T-helper 17 cell (primary cell): ENCODE measurements around the gene RNF13. TPM values are rescaled to one million over a fixed set of nuclear protein-coding genes. Genes with fewer than 3 reads are reported as not detected.
A peak's percentile ranks its signal among the peaks of the same experiment; 100 is the strongest.
"Not testable (repeated sequence)": the region's sequence is repeated elsewhere in the genome, so short reads cannot be mapped to it uniquely, and the experiment has no call there.

Experiments
- ATAC-seq: fragments of 150-1000 bp; cut with Tn5 transposase; 2 replicates; pipeline ENCODE4 v1.10.0; 2021; ENCODE audit warnings: mild to moderate bottlenecking, moderate library complexity
- DNase-seq, 3 donors: peaks; one replicate each; pipeline versions ENCODE4 v3.0.0 to v3.0.0-alpha.2; 2020 to 2021
- H3K9me3 ChIP-seq: one replicate; pipeline ENCODE4 v1.7.0; 2013; ENCODE audit warnings: low read length, mild to moderate bottlenecking; ENCODE audit not compliant: control insufficient read depth, poor library complexity, severe bottlenecking
- H3K27ac Mint-ChIP-seq: one replicate; pipeline ENCODE4 v1.8.0; 2022; ENCODE audit warnings: mild to moderate bottlenecking, moderate library complexity, mixed read lengths
- H3K27me3 Mint-ChIP-seq: one replicate; pipeline ENCODE4 v1.8.0; 2022; ENCODE audit warnings: mixed read lengths
- H3K36me3 Mint-ChIP-seq: one replicate; pipeline ENCODE4 v1.8.0; 2022; ENCODE audit warnings: low read depth, mixed read lengths
- H3K4me1 Mint-ChIP-seq: one replicate; pipeline ENCODE4 v1.8.0; 2022; ENCODE audit warnings: mild to moderate bottlenecking, mixed read lengths
- H3K4me3 Mint-ChIP-seq: one replicate; pipeline ENCODE4 v1.8.0; 2022; ENCODE audit warnings: mild to moderate bottlenecking, moderate library complexity, mixed read lengths
- total RNA-seq, 4 donors: library from RNA in 2 of 4; stranded (reverse) in 2 of 4; gene quantifications; one replicate each; pipeline ENCODE4 v1.2.3 and lab custom pipeline; 2022 to 2026

The RNF13 gene
- total RNA-seq, 2 donors from 2014 or later = 50.8 to 55.4 TPM

DNA sequence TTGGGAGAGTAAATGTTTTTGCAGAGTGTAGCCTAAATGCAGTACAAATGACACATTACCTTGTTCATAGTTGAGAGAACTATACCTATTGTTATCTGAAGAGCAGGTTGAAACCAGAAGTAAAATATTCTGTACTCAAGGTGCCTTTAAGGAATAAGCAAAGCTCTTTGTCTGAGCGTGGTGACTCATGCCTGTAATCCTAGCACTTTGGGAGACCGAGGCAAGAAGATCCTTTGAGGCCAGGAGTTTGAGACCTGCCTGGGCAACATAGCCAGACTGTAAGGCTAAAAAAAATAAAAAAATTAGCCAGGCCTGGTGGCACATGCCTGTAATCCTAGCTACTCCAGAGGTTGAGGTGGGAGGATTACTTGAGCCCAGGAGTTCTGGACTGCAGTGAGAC is 2.2 kb upstream of the RNF13 start:
- no peaks in the 10 kb centered on the region for H3K9me3 ChIP-seq
- Mint-ChIP-seq H3K4me1 (peaks cover 34% of the 10 kb centered on the region), H3K27me3 (peaks cover 15% of the 10 kb centered on the region), H3K4me3 (no peak overlapping the region), H3K36me3 (peaks cover 3% of the 10 kb centered on the region), H3K27ac (no peak overlapping the region)
- ATAC-seq (no peak), DNase-seq (no peak)

GRCh38 chr3:149812165-149812605 is 830 bp upstream of the RNF13 start:
- no peak for DNase-seq
- no peaks in the 10 kb centered on the region for H3K9me3 ChIP-seq
- H3K27me3 Mint-ChIP-seq = peaks cover 2% of the 10 kb centered on the region
- peak overlapping the region; percentile 94 for H3K27ac Mint-ChIP-seq
- H3K4me3 Mint-ChIP-seq = peak overlapping the region; percentile 98
- H3K36me3 Mint-ChIP-seq = no peaks in the 10 kb centered on the region
- no peak for ATAC-seq
- H3K4me1 Mint-ChIP-seq = peaks cover 41% of the 10 kb centered on the region

DNA sequence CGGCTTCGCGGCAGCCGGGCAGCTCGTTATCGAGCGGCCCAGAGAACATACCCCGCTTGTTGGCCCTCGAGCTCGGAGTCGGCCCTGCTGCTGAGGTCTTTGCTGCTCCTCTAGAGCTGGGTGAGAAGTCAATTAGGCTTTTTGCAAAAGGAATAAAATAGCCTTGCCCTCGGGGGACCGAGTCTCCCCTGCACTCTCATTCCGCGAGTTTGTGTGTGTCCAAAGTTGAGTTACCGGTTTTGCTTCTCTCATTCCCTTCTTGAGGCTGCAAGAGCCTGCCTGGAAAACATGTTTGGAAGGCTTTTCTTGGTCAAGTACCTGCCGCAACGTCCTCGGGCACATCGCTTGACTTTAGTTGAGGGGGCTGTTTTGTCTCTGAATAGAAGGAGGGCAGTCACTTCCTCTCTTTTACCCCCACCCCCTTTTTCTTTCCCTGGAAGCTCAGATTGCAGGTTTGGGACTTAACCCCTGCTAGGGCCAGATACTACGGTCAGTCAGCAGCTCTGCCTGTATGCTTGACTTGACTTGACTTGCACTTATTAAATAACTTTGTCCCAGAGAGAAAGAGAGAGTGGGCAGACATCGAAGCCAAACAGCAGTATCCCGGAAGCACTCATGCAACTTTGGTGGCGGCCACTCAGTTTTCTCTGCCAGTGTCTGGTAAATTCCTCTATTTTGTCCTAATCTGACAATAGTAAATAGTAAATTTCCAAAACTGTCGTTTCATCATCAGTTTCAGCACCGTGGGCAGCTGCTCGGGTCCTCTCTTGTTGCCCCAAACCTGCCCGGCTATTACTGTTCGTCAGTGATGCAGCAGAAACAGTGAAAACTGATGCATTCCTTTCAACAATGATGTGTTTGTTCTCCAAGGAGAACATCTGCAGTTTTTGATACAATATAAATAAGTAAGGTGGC is 609 bp downstream of the RNF13 start:
- H3K36me3 Mint-ChIP-seq = no peaks in the 10 kb centered on the region

GRCh38 chr3:149815321-149815720 is 2.3 kb downstream of the RNF13 start:
- DNase-seq = no peak
- peaks cover 57% of the 10 kb centered on the region for H3K4me1 Mint-ChIP-seq
- no peaks in the 10 kb centered on the region for H3K27me3 Mint-ChIP-seq
- H3K27ac Mint-ChIP-seq = no peak overlapping the region
- H3K9me3 ChIP-seq = no peaks in the 10 kb centered on the region
- no peak for ATAC-seq
- H3K4me3 Mint-ChIP-seq = peak overlapping the region; percentile 39
- H3K36me3 Mint-ChIP-seq = no peaks in the 10 kb centered on the region

More for the DNA sequence above, 609 bp downstream of the RNF13 start:
- Mint-ChIP-seq H3K27ac (peak overlapping the region; percentile 94), H3K4me1 (peaks cover 46% of the 10 kb centered on the region), H3K4me3 (peak overlapping the region; percentile 98), H3K27me3 (no peaks in the 10 kb centered on the region)
- ATAC-seq (peak; percentile 23), DNase-seq (no peak)
- no peaks in the 10 kb centered on the region for H3K9me3 ChIP-seq

DNA sequence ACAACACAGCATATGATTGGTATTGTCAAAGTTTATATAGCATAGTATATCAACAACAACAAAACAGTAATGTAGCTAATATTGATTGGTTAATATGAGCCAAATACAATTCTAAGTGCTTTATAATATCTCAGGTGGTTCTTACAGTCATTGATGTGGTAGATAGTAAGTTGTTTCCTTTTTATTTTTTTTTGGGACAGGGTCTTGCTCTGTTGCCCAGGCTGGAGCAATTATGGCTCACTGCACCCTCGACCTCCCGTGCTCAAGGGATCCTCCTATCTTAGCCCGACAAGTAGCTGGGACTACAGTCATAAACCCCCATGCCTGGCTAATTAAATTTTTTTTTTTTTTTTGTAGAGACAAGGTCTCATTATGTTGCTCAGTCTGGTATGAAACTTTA is 2.7 kb downstream of the RNF13 start:
- Mint-ChIP-seq H3K36me3 (no peaks in the 10 kb centered on the region), H3K27me3 (no peaks in the 10 kb centered on the region), H3K4me1 (peaks cover 57% of the 10 kb centered on the region), H3K4me3 (no peak overlapping the region), H3K27ac (no peak overlapping the region)
- ATAC-seq (no peak), DNase-seq (no peak)
- no peaks in the 10 kb centered on the region for H3K9me3 ChIP-seq

DNA sequence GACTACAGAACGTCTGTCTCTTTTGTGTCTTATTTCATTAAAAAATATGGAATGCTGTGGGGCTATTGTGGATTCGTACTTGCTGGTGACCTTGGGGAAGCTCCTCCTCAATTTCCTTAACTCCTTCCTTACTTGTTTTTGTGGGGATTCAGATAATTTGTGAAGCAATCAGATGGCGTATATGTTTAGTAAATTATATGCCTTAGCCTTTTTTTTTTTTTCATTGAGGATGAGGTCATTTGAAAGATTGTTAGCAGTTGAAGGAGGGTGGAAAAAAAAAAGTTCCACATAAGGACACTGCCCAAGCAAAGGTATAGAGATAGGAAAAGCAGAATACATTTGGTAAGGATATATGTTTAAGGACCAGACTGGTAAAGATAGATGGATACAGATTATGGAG is 3.3 kb downstream of the RNF13 start:
- ATAC-seq (no peak), DNase-seq (no peak)
- H3K27ac Mint-ChIP-seq = peak overlapping the region; percentile 79
- H3K9me3 ChIP-seq = no peaks in the 10 kb centered on the region
- no peaks in the 10 kb centered on the region for H3K36me3 Mint-ChIP-seq
- H3K27me3 Mint-ChIP-seq = no peaks in the 10 kb centered on the region
- no peak overlapping the region for H3K4me3 Mint-ChIP-seq
- peaks cover 59% of the 10 kb centered on the region for H3K4me1 Mint-ChIP-seq

DNA sequence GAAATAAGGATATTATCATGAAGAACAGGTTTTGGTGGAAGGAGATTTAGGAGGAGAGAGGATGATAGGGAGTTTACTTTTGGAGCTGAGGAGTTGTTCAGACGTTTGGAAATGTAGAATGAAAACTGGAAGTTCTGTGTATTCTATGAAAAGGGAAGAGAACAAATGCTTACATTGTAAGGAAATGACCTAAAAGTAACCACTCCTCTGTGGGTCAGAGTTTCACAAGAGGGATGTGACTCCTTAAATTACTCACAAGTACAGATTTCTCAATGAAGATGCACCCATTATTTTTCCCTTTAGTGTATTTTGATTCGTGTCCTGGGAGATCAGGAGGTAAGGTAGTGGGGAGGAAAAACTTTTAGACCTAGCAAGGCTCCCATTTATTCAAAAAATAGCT is 4.0 kb downstream of the RNF13 start:
- Mint-ChIP-seq H3K27ac (peak overlapping the region; percentile 79), H3K27me3 (no peaks in the 10 kb centered on the region), H3K4me3 (no peak overlapping the region), H3K36me3 (no peaks in the 10 kb centered on the region), H3K4me1 (peaks cover 65% of the 10 kb centered on the region)
- H3K9me3 ChIP-seq = no peaks in the 10 kb centered on the region
- ATAC-seq (no peak), DNase-seq (no peak)

DNA sequence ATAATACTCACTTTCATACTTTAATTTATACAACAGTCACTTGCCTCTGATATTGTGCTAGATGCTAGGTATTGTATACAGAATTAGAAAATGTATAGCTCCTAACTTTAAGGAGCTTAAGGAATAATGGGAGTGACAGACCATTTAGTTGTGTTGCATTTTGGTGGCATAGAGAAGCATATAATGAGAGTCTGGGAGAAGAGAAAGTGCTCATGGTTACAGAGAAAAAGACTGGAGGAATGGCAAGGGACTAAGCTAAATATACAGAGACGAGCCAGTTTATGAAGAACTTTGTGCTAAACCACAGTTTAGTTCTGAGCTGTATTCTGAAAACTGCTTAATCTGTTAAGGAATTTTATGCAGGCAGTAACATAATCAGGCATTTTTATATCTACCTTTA is 6.4 kb downstream of the RNF13 start:
- ATAC-seq (no peak), DNase-seq (no peak)
- Mint-ChIP-seq H3K4me1 (peaks cover 56% of the 10 kb centered on the region), H3K36me3 (no peaks in the 10 kb centered on the region), H3K27ac (no peak overlapping the region), H3K27me3 (no peaks in the 10 kb centered on the region), H3K4me3 (no peak overlapping the region)
- no peaks in the 10 kb centered on the region for H3K9me3 ChIP-seq

GRCh38 chr3:149820183-149820582 is 7.2 kb downstream of the RNF13 start:
- ATAC-seq (no peak), DNase-seq (no peak)
- Mint-ChIP-seq H3K4me3 (no peak overlapping the region), H3K4me1 (peaks cover 50% of the 10 kb centered on the region), H3K27ac (peak overlapping the region; percentile 32), H3K36me3 (no peaks in the 10 kb centered on the region), H3K27me3 (no peaks in the 10 kb centered on the region)
- no peaks in the 10 kb centered on the region for H3K9me3 ChIP-seq

GRCh38 chr3:149826636-149827035 is 13.6 kb downstream of the RNF13 start:
- Mint-ChIP-seq H3K27ac (no peak overlapping the region), H3K4me1 (peaks cover 16% of the 10 kb centered on the region), H3K4me3 (no peak overlapping the region), H3K36me3 (peaks cover 3% of the 10 kb centered on the region), H3K27me3 (no peaks in the 10 kb centered on the region)
- DNase-seq (no peak), ATAC-seq (no peak)
- H3K9me3 ChIP-seq = peaks cover 4% of the 10 kb centered on the region

GRCh38 chr3:149828390-149828789 is 15.4 kb downstream of the RNF13 start:
- no peak for ATAC-seq
- Mint-ChIP-seq H3K4me3 (no peak overlapping the region), H3K4me1 (peaks cover 9% of the 10 kb centered on the region), H3K36me3 (peaks cover 3% of the 10 kb centered on the region), H3K27me3 (no peaks in the 10 kb centered on the region), H3K27ac (no peak overlapping the region)
- DNase-seq = no peak
- peaks cover 4% of the 10 kb centered on the region for H3K9me3 ChIP-seq

DNA sequence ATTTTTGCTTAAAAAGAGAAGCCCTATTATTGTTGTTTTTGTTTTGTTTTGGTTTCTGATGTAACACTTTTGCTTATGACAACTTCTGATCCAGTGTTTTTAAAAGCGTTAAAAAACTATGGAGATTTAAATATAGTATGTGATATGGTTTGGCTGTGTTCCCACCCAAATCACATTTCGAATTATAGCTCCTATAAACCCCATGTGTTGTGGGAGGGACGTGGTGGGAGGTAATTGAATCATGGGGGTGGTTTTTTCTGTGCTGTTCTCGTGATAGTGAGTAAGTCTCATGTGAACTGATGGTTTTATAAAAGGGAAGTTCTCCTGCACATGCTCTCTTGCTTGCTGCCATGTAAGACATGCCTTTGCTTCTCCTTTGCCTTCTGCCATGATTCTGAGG is 16.6 kb downstream of the RNF13 start:
- ATAC-seq, H3K4me1 Mint-ChIP-seq, H3K36me3 Mint-ChIP-seq, DNase-seq, H3K9me3 ChIP-seq, H3K27ac Mint-ChIP-seq, H3K4me3 Mint-ChIP-seq, H3K27me3 Mint-ChIP-seq: not testable (repeated sequence)

DNA sequence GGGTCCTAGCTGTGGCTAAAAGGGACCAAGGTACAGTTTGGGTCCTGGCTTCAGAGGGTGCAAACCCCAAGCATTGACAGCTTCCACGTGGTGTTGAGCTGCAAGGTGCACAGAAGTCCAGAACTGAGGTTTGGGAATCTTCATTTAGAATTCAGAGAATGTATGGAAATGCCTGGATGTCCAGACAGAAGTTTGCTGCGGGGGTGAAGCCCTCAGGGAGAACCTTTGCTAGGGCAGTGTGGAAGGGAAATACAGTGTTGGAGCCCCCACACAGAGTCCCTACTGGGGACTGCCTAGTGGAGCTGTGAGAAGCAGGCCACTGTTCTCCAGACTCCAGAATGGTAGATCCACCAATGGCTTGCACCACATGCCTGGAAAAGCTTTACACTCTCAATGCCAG is 17.9 kb downstream of the RNF13 start:
- no peak overlapping the region for H3K27ac Mint-ChIP-seq
- peaks cover 3% of the 10 kb centered on the region for H3K36me3 Mint-ChIP-seq
- peaks cover 2% of the 10 kb centered on the region for H3K4me1 Mint-ChIP-seq
- H3K27me3 Mint-ChIP-seq = no peaks in the 10 kb centered on the region
- peaks cover 4% of the 10 kb centered on the region for H3K9me3 ChIP-seq
- ATAC-seq (no peak), DNase-seq (no peak)
- H3K4me3 Mint-ChIP-seq = no peak overlapping the region

GRCh38 chr3:149831321-149831720 is 18.3 kb downstream of the RNF13 start:
- H3K4me1 Mint-ChIP-seq = no peaks in the 10 kb centered on the region
- H3K9me3 ChIP-seq = peaks cover 4% of the 10 kb centered on the region
- no peak for DNase-seq
- H3K27me3 Mint-ChIP-seq = no peaks in the 10 kb centered on the region
- peaks cover 3% of the 10 kb centered on the region for H3K36me3 Mint-ChIP-seq
- no peak for ATAC-seq
- no peak overlapping the region for H3K27ac Mint-ChIP-seq
- H3K4me3 Mint-ChIP-seq = no peak overlapping the region
